ENCODE data around the gene MAP4K4.

The MAP4K4 gene

DNA sequence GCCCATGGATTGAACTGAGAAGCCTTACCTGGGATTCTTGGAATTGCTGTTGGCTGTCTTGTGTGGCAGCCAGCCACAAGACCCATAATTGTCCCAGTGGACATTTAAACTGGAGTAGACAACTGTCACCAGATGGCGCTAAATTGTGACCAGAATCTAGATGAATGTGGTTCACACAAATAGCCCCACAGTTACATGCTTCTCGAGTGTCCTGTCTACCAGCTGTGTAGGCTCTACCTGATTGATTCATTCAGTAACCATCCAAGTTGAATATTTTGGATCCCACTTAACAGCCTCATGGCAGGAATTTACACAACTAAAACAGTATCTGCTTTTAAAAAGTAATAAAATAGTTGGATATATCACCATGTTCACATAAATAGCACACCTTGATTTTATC lies 73.2 kb downstream of the MAP4K4 start:
- no peak overlapping the region for H3K4me3 ChIP-seq (ENCODE audit: low read length, poor library complexity, severe bottlenecking)
- no peaks in the 10 kb centered on the region for H3K36me3 ChIP-seq (ENCODE audit: insufficient read depth, low read length)
- H3F3A ChIP-seq (ENCODE audit: low read depth), result no peaks in the 10 kb centered on the region
- H2AFZ ChIP-seq (ENCODE audit: low read length), result no peak overlapping the region
- H3K27me3 ChIP-seq (ENCODE audit: insufficient read depth, low read length, poor library complexity, severe bottlenecking), result no peaks in the 10 kb centered on the region
- no peaks in the 10 kb centered on the region for H3K9me3 ChIP-seq (ENCODE audit: insufficient read depth, low read depth, low read length)
- H3K9ac ChIP-seq (ENCODE audit: low read depth, low read length, poor library complexity, severe bottlenecking), result no peak overlapping the region
- peaks cover 100% of the 10 kb centered on the region for H3K79me2 ChIP-seq (ENCODE audit: insufficient read depth, low read length)
- peaks cover 88% of the 10 kb centered on the region for H4K20me1 ChIP-seq (ENCODE audit: insufficient read depth, low read length, poor library complexity, severe bottlenecking)
- no peak for TF ChIP-seq EZH2phosphoT487 (IDR thresholded peaks at IDR 0.05; ENCODE audit: borderline replicate concordance)
- TF ChIP-seq, protein P1, sequence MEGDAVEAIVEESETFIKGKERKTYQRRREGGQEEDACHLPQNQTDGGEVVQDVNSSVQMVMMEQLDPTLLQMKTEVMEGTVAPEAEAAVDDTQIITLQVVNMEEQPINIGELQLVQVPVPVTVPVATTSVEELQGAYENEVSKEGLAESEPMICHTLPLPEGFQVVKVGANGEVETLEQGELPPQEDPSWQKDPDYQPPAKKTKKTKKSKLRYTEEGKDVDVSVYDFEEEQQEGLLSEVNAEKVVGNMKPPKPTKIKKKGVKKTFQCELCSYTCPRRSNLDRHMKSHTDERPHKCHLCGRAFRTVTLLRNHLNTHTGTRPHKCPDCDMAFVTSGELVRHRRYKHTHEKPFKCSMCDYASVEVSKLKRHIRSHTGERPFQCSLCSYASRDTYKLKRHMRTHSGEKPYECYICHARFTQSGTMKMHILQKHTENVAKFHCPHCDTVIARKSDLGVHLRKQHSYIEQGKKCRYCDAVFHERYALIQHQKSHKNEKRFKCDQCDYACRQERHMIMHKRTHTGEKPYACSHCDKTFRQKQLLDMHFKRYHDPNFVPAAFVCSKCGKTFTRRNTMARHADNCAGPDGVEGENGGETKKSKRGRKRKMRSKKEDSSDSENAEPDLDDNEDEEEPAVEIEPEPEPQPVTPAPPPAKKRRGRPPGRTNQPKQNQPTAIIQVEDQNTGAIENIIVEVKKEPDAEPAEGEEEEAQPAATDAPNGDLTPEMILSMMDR (conservative IDR thresholded peaks at IDR 0.05; ENCODE audit: low read length), result peak; percentile 78
- H3K9me2 ChIP-seq (replicated peaks; ENCODE audit: low read depth, low read length), result no peaks in the 10 kb centered on the region
- H3K4me2 ChIP-seq (ENCODE audit: low read depth, low read length, poor library complexity, severe bottlenecking), result peak overlapping the region; percentile 4
- peaks cover 26% of the 10 kb centered on the region for H3K4me1 ChIP-seq (ENCODE audit: insufficient read depth, low read length, poor library complexity, severe bottlenecking)

DNA sequence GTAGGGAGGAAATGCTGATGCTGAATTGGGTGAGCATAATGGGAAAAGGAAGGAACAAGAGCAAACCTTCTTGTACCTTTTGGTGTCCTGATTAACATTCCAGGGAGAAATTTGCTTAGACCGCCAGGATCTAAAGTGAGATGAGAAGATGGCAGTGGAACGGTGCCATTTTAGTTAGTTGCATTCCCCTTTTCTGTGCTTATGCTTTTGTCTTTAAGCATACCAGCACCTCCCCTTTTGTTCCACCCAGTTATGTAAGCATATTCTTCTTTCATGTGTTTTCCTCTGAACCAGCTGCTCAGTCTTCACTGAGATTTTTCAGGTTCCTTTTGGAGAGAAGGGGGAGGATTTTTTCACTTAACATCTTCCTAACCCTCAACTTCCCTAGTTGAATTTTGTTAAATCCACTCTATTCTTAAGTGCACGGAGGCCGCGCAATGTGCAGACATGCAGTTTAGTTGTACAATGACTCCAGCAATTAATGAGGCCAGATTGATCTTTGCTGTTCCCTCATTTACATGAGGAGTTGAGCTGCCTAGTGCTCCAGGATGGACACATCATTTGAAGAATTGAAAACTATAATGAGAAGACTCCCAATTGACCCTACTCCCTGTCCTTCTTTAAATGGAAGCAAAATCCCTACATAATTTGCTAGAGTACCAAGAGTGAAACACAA lies 73.9 kb downstream of the MAP4K4 start:
- Histone ChIP-seq H3K9me2 (replicated peaks; ENCODE audit: low read depth, low read length) (no peaks in the 10 kb centered on the region), H3K4me3 (ENCODE audit: low read length, poor library complexity, severe bottlenecking) (no peak overlapping the region), H3K4me2 (ENCODE audit: low read depth, low read length, poor library complexity, severe bottlenecking) (peak overlapping the region; percentile 4), H3F3A (ENCODE audit: low read depth) (no peaks in the 10 kb centered on the region), H3K79me2 (ENCODE audit: insufficient read depth, low read length) (peaks cover 100% of the 10 kb centered on the region), H2AFZ (ENCODE audit: low read length) (no peak overlapping the region), H4K20me1 (ENCODE audit: insufficient read depth, low read length, poor library complexity, severe bottlenecking) (peaks cover 87% of the 10 kb centered on the region), H3K9me3 (ENCODE audit: insufficient read depth, low read depth, low read length) (no peaks in the 10 kb centered on the region), H3K9ac (ENCODE audit: low read depth, low read length, poor library complexity, severe bottlenecking) (no peak overlapping the region), H3K27me3 (ENCODE audit: insufficient read depth, low read length, poor library complexity, severe bottlenecking) (no peaks in the 10 kb centered on the region), H3K4me1 (ENCODE audit: insufficient read depth, low read length, poor library complexity, severe bottlenecking) (peaks cover 26% of the 10 kb centered on the region), H3K36me3 (ENCODE audit: insufficient read depth, low read length) (no peaks in the 10 kb centered on the region)
- TF ChIP-seq, protein P1 (conservative IDR thresholded peaks at IDR 0.05; ENCODE audit: low read length), result no peak
- TF ChIP-seq EZH2phosphoT487 (IDR thresholded peaks at IDR 0.05; ENCODE audit: borderline replicate concordance), result no peak

DNA sequence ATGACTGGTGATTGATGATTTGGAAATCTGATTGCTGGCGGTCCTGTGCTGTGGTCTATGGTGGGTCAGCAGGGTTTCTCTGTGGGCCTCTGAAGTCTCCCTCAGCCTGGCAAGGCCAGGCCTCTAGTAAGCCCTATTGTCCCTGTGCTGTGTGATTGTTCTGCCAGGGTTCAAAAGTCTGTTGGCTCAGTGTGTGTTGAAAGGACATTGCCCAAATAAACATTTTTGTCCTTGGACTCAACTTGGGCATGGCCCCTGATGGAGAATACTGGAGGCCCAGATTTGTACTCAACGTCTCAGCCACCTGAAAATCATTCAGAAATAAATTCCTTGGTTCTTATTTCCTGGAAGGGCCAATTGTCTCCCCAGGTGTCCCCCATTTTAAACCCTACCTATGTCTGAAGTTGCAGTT lies 74.4 kb downstream of the MAP4K4 start:
- TF ChIP-seq, protein P1 (conservative IDR thresholded peaks at IDR 0.05; ENCODE audit: low read length), result no peak
- no peak for TF ChIP-seq EZH2phosphoT487 (IDR thresholded peaks at IDR 0.05; ENCODE audit: borderline replicate concordance)
- H3K4me3 ChIP-seq (ENCODE audit: low read length, poor library complexity, severe bottlenecking), result no peak overlapping the region
- H4K20me1 ChIP-seq (ENCODE audit: insufficient read depth, low read length, poor library complexity, severe bottlenecking), result peaks cover 87% of the 10 kb centered on the region
- H3K9ac ChIP-seq (ENCODE audit: low read depth, low read length, poor library complexity, severe bottlenecking), result no peak overlapping the region
- H3K9me2 ChIP-seq (replicated peaks; ENCODE audit: low read depth, low read length), result no peaks in the 10 kb centered on the region
- peaks cover 26% of the 10 kb centered on the region for H3K4me1 ChIP-seq (ENCODE audit: insufficient read depth, low read length, poor library complexity, severe bottlenecking)
- peaks cover 96% of the 10 kb centered on the region for H3K79me2 ChIP-seq (ENCODE audit: insufficient read depth, low read length)
- no peaks in the 10 kb centered on the region for H3K36me3 ChIP-seq (ENCODE audit: insufficient read depth, low read length)
- no peak overlapping the region for H2AFZ ChIP-seq (ENCODE audit: low read length)
- no peak overlapping the region for H3K4me2 ChIP-seq (ENCODE audit: low read depth, low read length, poor library complexity, severe bottlenecking)
- H3K9me3 ChIP-seq (ENCODE audit: insufficient read depth, low read depth, low read length), result no peaks in the 10 kb centered on the region
- H3K27me3 ChIP-seq (ENCODE audit: insufficient read depth, low read length, poor library complexity, severe bottlenecking), result no peaks in the 10 kb centered on the region
- no peaks in the 10 kb centered on the region for H3F3A ChIP-seq (ENCODE audit: low read depth)
